HG02885 (cell line): Measurements from ENCODE around the gene RNF44.

ENCODE experiments used
- ATAC-seq: cut with Tn5 transposase; IDR thresholded peaks from one replicate; pipeline ENCODE4 v1.9.1; 2021; ENCODE audit warnings: mild to moderate bottlenecking; ENCODE audit not compliant: unreplicated experiment, poor library complexity

The RNF44 gene

DNA sequence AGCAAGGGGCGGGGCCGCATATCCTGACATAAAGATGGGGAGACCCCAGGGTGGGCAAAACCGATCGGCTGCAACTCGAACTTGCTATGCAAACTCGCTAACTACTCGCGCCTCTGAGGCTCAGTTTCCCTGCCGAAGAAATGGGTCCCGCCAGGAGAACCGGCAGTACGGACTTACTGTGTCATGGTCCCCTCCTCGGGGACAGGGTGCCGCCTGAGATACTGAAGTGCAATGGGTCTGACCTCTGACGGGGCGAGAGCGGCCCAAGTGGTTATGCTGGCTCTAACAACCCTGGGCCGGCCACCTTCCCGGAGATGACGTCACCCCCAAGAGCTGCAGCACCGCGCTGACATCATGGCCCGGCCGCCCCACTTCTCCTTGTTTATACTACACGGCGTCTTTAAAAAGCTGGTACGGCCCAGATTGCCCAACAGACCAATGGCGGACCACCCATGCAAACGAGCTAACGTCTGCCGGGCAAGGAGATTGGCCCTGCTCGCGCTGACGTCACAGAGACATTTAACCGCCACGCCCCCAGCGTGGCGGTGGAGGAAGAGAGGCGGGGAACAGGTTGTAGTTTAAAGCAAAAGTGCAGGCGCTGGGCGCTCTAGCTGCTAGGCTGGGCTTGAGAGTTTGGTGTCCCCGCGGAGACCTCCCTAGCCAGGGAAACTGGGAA lies 490 bp upstream of the RNF44 start:
- peak; percentile 75 for ATAC-seq

DNA sequence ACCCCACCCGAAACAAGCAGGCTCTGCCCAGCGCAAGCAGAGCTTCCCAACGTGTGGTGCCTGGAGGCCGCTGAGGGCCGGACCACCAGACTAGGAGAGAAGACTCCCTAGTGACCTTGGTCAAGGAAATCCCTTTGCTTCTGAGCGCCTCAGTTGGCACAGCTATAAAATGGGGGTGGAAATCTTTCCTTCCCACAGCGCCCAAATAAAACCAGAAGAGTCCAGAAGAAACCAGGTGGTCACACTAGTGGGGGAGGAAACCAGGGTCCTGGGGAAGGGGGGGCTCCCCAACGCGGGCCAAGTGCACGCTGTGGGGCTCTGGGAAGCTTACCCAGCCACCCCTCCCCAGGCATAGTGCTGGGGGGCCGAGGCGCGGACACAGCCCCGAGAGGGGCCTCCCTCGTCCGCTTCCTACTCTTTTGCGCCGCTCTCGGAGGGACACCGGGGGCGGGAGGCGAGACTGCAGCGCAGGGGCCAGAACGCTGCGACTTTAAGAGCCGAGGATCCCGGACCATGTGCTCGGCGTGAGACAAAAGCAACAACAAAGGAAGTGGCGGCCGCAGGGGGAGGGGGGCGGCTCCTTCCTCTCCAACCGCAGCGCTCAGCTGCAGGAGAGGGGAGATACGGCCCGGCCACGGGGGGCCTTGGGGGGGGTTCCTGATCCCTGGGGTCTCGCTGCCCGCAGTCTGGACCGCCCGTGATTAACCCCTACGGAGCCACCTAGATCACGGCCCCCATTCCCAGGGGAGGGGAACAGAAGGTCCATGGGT lies 885 bp downstream of the RNF44 start:
- peak; percentile 22 for ATAC-seq

DNA sequence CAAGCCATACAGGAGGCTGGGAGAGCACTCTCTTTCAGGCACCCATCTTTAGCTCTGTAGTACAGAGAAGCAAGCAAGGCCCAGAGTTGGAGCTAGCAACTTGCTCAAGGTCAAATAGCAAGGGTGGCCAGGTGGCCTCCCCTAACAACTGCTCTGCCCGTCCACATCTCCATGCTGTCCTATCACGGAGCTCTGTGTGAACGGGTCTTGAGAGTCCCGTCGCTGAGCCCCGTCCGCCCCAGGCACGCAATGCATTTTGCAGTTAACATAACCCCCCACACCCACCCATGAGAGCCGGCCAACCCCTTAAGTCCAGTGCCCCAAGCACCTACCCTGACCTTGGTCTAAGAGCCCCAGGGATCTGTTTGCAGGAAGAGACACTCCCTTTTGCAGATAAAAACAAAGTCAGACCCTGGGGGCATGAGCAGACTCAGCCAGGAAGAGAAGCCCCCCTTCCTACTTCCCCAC lies 1.5 kb downstream of the RNF44 start:
- no peak for ATAC-seq

DNA sequence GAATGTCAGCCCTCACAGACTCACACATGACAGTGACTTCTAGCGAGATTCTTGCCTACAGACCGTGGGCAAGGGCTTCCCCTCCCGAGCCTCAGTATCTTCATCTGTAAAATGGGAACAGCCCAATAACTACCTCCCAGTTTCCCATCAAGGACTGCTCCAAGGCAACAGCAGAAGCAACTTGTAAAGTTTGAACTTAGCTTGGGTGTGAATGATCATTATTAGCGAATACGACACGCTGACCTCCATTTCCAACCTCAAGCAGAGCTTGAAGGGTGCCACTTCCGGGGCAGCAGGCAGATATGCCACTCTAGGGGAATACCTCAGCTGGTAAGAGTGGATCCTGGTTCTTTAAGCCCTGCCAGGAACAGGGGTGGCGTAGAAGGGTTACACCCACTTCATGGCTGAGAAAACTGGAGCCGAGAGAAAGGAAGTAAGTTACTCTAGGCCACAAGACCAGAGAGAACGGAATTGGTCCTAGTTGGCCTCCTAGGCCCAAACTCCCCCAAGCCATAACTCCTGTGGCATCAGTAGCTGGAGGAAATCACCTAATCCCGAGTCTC lies 2.0 kb downstream of the RNF44 start:
- no peak for ATAC-seq

DNA sequence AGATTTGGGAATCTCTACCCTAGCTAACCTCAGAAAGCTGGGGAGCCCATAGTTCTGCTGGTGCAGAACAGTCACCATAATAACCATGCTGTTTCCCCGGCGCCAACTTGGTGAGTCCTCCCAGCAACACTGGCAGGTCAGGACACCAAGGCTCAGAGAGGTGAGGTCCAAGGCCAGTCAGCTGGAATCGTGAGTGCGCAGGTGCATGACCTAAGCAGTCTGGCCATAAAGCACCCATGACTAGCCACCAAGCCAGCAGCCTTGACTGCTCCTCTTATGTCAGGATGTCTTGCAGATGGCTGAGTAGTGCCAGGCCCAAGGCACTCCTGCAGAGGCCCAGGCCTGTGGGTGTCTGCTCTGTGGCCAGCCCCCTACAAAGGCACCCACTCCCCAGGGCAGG lies 2.6 kb downstream of the RNF44 start:
- ATAC-seq = no peak

DNA sequence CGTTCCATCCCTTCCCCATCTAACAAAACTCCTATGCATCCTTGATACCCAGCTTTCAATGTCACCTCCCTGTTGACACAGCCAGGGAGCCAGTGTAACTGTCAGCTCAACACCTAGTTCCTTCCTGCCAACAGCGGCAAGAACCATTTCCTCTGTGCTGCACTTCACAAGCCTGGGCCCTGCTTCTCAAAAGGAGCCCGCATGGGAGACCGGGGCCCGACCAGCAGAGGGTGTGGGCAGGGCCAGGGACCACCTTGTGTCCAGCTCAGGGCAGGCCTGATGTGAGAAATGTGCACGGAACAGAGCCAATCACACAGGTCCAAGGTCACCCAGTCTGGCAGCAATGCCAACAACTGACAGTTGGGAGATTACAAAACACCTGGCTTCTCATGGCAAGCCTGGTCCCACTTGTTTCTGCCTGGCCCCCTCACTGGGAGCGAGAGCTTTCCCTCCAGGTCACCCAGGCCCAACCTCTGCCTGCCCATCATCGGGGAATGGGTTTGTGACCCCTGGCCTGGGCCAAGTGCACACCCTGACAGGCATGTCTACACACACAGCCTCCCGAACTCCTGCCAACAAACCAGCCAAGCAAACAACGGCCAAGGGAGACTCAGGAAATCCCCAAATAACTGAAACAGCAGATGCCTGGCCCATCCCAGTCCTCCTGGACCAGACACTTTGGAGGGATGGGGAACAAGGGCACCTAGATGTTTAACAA lies 3.1 kb downstream of the RNF44 start:
- no peak for ATAC-seq

DNA sequence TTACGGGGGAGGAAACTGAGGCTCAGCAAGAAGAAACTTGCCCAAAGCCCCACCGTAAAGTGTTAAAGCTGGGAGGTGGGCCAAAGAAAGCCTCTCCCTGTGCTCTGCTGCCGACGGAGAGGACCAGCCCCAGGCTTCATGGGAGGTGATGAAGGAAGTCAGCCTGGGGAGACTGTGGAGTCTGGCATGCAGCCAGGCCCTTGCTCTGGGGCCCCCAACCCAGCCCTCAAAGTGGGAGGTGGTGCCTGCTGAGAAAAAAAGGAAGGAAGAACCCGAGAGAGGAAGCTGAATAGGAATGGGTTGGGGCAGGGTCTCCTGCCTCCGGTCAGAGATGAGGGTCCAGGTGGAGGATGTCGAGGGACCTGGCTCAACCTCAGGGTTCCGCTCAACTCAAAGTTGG lies 3.8 kb downstream of the RNF44 start:
- no peak for ATAC-seq

DNA sequence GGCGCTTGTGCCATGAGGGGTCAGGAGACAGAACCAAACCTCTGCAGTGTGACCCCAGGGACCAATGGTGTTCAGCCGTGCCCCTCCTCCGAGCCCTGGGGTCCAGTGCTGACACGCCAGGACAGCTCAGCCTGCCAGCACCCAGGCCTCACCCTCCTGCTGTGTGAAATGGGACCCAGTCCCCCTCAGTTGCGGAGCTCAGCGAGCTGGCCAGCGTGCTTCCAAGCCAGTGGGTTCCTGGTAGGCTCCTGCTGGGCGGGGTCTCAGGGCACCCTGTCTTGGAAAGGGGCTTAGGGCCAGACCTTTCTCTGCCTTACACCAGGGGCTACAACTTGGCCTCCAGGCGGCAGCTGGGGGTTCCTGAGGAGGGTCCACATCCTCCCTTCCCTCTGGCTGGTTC lies 4.4 kb downstream of the RNF44 start:
- ATAC-seq = no peak

DNA sequence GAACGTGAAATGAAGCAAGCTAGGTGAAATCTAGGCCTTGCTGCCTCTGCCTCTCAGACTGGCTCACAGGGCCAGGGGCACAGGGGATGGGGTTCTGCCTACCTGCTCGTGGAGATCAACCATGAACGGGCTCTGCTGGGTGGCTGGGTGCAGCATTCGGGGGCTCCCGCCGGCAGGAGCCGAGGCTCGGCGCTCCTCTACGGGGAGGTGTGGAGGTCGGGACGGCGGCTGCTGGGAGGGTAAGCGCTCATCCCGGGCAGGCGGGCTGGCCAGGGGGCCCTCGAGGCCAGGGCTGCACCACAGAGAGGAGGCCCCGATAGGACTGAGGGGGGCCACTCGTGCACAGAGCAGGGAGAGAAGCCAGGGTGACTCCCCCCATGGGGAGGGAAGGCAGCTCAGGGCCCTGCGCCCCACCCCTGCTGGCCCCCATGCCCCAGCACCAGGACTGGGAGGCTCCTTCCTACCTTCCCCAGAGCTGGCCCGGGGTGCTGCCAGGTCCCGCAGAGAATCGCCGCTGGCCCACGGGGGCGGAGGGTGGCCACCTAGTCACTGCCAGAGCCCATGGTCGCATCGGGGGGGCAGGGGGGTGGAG lies 5.2 kb downstream of the RNF44 start:
- no peak for ATAC-seq

DNA sequence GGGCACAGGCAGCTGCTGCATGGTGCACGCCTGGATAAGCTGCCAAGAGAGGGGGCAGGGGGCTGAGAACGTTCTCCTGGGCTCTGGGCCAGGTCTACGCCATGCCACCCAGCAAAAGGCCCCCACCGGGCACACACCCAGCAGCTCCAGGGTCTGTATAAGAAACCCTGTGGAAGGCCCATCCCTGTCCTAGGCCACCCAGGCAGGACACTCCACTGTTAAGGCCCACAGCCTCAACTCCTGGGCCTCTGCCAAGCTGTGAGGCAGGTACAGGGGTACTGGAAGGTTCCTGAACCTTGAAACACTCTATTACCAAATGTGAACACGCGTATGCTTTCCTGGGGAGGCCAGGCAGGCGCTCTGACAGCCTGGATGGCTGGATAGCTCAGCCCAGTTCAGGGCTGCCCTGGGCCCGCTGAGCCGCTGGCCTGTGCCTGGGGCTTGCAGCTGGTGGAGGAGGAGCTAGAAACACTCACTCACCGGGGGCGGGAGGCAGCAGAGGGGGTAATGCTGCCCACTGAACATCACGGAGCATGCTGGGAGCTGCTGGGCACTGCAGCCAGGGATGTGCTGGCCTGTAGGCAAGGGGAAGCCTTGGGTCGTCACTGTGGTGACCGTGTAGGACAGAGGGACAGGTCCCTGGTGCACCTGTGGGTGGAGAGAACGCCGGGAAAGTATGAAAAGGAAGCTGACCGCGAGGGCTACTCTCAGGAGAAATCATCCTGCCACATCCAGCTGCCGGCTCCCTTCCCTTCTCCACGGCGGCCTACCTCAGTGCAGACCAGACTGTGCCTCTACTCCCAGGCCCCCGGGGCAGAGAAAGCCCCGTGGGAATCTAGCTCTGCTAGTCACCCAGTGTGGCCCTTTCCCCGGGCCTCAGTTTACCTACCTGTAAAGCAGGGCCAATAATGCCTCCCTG lies 6.0 kb downstream of the RNF44 start:
- no peak for ATAC-seq

DNA sequence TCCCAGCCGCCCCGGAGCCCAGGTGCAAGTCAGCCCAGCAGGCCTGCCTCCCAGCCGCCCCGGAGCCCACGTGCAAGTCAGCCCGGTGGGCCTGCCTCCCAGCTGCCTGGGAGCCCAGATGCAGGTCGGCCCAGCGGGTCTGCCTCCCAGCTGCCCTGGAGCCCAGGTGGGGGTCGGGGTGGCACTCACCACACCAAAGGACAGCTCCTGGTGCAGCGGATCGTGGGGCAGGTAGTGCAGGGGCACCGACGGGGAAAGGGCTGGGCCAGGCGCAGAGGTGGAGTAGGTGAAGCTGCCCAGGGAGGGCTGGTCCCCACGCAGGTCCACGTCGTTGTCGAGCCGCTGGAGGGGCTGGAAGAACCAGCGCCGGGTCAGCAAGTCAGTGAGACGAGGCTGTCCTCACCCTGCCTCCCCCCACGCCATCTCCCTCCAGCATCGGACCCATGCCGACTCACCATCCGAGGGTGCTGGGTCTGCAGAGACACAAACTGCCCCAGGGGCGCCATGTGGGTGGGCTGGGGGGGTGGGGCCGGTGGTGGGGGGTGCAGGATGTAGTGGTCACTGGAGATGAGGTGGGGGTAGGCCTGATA lies 6.7 kb downstream of the RNF44 start:
- ATAC-seq = no peak

DNA sequence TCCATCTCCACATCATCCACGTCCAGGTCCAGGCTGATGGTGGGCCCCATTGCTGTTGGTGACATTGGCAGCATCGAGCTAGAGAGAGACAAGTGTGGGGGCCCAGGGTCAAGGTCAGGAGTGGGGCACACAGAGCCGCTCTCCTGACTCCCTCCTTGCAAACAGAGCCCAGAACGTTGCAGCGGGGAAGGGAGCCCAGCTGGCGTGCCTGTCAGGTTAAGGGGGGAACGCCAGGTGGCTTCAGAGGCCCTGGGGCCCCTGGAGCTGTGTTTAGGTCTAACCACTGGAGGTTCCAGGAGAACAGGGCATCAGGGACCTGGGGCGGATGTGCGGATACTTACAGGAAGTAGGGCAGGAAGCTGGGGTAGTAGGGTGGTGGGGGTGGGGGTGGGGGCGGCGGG lies 7.5 kb downstream of the RNF44 start:
- no peak for ATAC-seq

DNA sequence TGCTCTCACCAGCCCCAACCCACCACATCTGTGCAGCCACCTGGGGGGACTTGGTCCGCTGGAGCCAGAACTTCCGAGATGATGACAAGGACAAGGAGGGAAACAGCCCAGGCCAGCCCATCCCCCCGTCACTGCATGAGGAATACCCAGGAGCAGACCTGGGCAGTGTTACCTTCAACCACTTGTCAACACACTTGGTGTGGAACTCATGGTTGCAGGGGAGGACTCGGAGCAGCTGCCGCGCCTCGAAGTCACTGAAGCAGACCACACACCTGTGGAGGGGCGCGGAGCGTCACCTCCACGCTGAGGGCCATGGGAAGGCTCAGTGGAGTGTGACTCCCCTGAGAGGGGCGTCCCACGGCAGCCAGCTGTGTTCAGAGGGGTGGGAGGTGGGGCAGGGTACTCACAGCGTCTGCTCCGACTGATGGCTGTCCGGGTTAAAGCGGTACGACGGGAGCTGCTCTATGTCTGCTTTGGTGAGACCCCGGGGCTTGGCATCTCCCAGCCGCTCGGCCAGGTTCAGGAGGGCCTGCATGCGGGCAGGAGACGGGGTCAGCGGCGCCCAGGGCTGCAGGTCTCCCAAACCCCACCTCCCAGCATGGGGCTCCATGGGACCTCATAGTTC lies 8.0 kb downstream of the RNF44 start:
- ATAC-seq = no peak

DNA sequence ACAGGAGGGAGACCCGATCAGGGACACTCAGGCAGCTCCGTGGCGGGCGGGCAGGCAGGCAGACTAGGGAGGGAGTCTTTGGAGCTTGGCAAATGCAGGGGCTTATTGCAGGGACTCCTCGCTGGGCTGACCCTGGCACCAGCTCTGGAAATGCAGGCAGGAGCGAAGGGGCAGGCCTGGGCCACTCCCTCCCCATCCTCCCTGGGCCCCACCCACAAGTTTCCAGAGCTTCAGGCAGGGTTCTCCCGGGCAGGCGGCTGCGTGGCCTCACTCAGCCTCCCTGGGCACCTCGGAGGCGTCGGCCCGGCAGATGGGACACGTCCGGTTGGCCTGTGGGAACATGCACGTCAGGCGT lies 8.5 kb downstream of the RNF44 start:
- no peak for ATAC-seq

DNA sequence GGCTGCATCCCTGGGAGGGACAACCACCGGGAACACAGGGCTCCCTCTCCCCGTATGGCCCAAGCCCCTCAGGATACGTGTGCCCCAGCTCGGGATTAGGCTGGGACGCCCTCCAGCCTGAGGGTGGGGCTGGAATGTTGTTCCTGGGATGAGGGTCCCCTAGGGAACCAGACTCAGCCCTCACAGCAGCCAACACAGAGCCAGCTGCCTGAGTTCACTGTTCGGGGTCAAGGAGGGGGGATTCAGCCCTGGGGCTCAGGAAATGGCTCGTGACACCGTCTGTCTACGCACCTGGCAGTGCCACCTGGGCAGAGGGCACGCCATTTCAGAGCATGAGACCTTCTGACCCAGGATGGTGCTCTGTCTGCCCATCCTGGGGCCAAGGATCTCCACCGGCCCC lies 8.9 kb downstream of the RNF44 start:
- ATAC-seq = no peak

DNA sequence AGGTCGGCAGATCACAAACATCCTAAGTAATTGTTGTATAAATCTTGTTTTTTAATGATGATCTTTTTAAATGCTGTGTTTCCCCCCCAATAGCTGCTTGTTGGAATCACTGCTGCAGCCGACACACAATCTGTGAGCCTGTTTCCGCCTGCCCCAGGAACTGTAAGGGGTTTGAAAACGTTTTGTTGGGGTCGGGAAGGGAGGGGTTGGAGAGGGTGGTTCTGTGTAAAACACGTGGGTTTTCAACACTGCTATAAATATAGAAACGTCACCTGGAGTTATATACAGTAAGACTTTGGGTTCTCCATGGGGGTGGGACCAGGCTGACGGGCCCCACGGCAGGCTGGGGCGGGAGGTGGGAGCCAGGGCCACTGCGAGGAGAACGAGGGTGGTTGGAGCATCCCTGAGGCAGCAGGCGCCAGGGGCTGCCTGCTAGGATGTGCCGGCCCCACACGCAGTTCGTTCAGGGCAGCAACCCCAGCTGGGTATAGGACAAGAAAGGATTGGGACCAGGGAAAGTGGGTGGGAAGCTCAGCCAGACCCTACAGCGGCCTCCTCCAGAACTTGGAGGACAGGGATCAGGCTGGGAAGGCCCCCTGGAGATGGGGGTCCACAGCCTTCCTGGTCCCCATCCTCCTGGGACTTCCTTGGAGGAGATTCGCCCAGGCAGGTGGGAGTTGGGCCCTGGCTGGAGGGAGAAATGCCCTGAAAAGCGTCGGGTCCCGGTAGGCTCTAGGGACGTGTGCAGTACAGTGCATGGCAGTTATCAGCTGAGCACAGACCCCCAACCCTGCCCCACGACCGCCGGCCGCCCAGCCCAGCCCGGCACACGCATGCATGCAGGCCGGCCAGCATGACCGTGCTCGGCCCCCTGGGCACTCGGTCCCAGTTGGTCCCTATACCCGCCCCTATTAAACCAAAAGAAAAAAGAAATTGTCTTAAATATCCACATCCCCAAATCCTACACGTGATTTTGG lies 9.7 kb downstream of the RNF44 start:
- no peak for ATAC-seq

DNA sequence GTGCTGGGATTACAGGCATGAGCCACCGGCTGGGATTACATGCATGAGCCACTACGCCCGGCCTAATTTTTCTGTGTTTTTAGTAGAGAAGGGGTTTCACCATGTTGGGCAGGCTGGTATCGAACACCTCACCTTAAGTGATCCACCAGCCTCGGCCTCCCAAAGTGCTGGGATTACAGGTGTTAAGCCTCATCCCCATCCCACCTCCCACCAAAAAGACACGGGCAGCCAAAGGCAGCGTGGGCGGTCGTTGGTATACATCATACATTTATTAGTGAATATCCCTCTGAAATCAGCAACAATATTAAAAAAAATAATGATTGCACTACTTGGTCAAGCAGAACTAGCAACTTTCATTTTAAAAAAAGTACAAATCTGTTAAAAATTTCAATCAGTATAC lies 10.7 kb downstream of the RNF44 start:
- no peak for ATAC-seq

DNA sequence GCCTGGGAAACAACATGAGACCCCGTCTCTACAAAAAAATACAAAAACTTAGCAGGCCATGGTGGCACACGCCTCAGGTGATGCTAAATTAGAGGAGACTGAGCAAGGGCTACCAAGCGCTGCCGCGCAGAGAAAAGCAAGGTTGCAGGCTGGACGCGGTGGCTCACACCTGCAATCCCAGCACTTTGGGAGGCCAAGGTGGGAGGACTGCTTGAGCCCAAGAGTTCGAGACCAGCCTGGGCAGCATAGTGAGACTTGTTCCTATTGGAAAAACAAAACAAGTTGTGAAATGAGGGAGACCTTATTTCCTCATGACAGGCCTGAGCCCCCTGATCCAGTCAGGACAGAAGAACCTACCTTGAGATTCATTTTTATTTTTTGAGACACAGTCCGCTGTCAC lies 11.5 kb downstream of the RNF44 start:
- no peak for ATAC-seq
